ENCODE data around the gene BUB3.

- TF ChIP-seq, protein P1, sequence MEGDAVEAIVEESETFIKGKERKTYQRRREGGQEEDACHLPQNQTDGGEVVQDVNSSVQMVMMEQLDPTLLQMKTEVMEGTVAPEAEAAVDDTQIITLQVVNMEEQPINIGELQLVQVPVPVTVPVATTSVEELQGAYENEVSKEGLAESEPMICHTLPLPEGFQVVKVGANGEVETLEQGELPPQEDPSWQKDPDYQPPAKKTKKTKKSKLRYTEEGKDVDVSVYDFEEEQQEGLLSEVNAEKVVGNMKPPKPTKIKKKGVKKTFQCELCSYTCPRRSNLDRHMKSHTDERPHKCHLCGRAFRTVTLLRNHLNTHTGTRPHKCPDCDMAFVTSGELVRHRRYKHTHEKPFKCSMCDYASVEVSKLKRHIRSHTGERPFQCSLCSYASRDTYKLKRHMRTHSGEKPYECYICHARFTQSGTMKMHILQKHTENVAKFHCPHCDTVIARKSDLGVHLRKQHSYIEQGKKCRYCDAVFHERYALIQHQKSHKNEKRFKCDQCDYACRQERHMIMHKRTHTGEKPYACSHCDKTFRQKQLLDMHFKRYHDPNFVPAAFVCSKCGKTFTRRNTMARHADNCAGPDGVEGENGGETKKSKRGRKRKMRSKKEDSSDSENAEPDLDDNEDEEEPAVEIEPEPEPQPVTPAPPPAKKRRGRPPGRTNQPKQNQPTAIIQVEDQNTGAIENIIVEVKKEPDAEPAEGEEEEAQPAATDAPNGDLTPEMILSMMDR (IDR thresholded peaks at IDR 0.05): no peak
- TF ChIP-seq POLR2A (IDR thresholded peaks at IDR 0.05): no peak
Observed at GRCh38 chr10:123175389-123176387, 21.5 kb downstream of the BUB3 start.

Measured in thyroid gland (tissue), 4 donors.